Fibroblast of lung (primary cell): ENCODE measurements around the gene TOX3. TPM values are rescaled to one million over a fixed set of nuclear protein-coding genes. Genes with fewer than 3 reads are reported as not detected.

Experiments used
- DNase-seq, 2 donors: peaks; one replicate each; pipeline versions ENCODE4 v3.0.0 to v3.0.0-alpha.2; 2010; ENCODE audit warnings: low read depth in 2 of 2
- H2AFZ ChIP-seq: 2 replicates; pipeline ENCODE4 v1.5.1; 2012; ENCODE audit warnings: low read length, control low read depth, inconsistent platforms
- H3K27ac ChIP-seq: 2 replicates; pipeline ENCODE4 v1.5.1; 2011; ENCODE audit warnings: low read length, control low read depth; ENCODE audit not compliant: insufficient read depth
- H3K27me3 ChIP-seq: 2 replicates; pipeline ENCODE4 v1.5.1; 2011; ENCODE audit warnings: mild to moderate bottlenecking, low read length; ENCODE audit not compliant: control insufficient read depth, insufficient read depth
- H3K36me3 ChIP-seq: 2 replicates; pipeline ENCODE4 v1.5.1; 2011; ENCODE audit warnings: low read length; ENCODE audit not compliant: control insufficient read depth, insufficient read depth
- H3K4me1 ChIP-seq: 2 replicates; pipeline ENCODE4 v1.5.1; 2011; ENCODE audit warnings: low read length; ENCODE audit not compliant: control insufficient read depth, insufficient read depth; ENCODE audit errors: extremely low read depth
- H3K4me2 ChIP-seq: 2 replicates; pipeline ENCODE4 v1.5.1; 2011; ENCODE audit warnings: low read length, control low read depth; ENCODE audit not compliant: insufficient read depth; ENCODE audit errors: extremely low read depth
- H3K4me3 ChIP-seq, 4 experiments: fragments of 200-600 bp in 1 of 4; sonication (generic) in 1 of 4; replicated peaks in 1 of 4; 2 replicates each; pipeline ENCODE4 v1.5.1; 2011 to 2016; ENCODE audit warnings: low read length in 4 of 4, low read depth in 3 of 4, mild to moderate bottlenecking in 3 of 4, control low read depth in 2 of 4, inconsistent platforms in 1 of 4, mixed read lengths in 1 of 4; ENCODE audit not compliant: insufficient read depth in 1 of 4; ENCODE audit errors: control extremely low read depth in 1 of 4
- H3K79me2 ChIP-seq: 2 replicates; pipeline ENCODE4 v1.5.1; 2012; ENCODE audit warnings: mild to moderate bottlenecking, low read length, inconsistent platforms; ENCODE audit not compliant: control insufficient read depth, insufficient read depth
- H3K9ac ChIP-seq: 2 replicates; pipeline ENCODE4 v1.5.1; 2011; ENCODE audit warnings: mild to moderate bottlenecking, low read length, control low read depth; ENCODE audit not compliant: insufficient read depth
- H3K9me3 ChIP-seq: 2 replicates; pipeline ENCODE4 v1.5.1; 2012; ENCODE audit warnings: low read depth, low read length; ENCODE audit not compliant: control insufficient read depth, insufficient read depth
- H4K20me1 ChIP-seq: 2 replicates; pipeline ENCODE4 v1.5.1; 2011; ENCODE audit warnings: low read length; ENCODE audit not compliant: control insufficient read depth, insufficient read depth; ENCODE audit errors: extremely low read depth
- EZH2 ChIP-seq: IDR thresholded peaks from 2 replicates; pipeline ENCODE4 v1.5.1; 2012; ENCODE audit warnings: low read length, control low read depth, mild to moderate bottlenecking; ENCODE audit errors: missing control alignments
- polyA plus RNA-seq, 2 donors: library from polyadenylated mRNA; depleted of rRNA in 1 of 2; stranded (reverse) in 1 of 2; unstranded in 1 of 2; fragments of >200 nt; gene quantifications; 2 replicates each; pipeline ENCODE4 v1.2.1, GENCODE V29; 2011 to 2012; ENCODE audit warnings: missing spikeins in 1 of 2
- total RNA-seq: library from RNA; depleted of rRNA; stranded (reverse); fragments of >200 nt; gene quantifications from 2 replicates; pipeline ENCODE4 v1.2.1, GENCODE V29; 2014
- TF ChIP-seq, protein P1 (sequence below), 2 donors: IDR thresholded peaks in 1 of 2; conservative IDR thresholded peaks in 1 of 2; 1 replicate in 1 of 2; 2 replicates in 1 of 2; pipeline ENCODE4 v1.5.1; 2011 to 2012; ENCODE audit warnings: low read length in 2 of 2, control low read depth in 1 of 2, inconsistent platforms in 1 of 2, low read depth in 1 of 2, mild to moderate bottlenecking in 1 of 2

TOX3 gene
- total and polyA plus RNA-seq, 2 donors (not counting 1 experiment from before 2014, with no cell fraction given) = not detected

DNA sequence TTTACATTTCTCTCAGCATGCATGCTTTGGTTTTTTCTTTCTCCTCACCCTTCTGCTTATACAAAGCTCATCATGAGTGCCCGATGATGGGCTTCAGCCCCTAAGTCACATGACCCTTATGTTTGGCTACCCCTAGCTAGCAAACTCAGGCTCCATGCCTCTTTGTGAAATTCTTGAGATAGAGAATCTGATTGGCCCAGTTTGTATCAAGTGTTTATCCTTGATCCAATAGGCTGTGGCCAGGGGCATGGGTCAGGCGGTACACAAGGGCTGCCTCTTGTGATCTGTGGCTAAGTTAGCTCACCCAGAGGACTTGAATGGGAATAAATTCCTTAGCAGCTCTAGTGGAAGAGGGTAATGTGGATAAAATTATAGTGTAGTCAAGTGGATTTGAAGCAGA, 11.5 kb upstream of the TOX3 start:
- Histone ChIP-seq H3K4me1 (no peaks in the 10 kb centered on the region), H3K79me2 (no peaks in the 10 kb centered on the region), H3K27ac (no peak overlapping the region), H3K36me3 (no peaks in the 10 kb centered on the region), H2AFZ (no peak overlapping the region), H4K20me1 (no peaks in the 10 kb centered on the region), H3K9me3 (no peaks in the 10 kb centered on the region), H3K4me3 (no peak overlapping the region), H3K27me3 (no peaks in the 10 kb centered on the region), H3K4me2 (no peak overlapping the region), H3K9ac (no peak overlapping the region)
- no peak for DNase-seq
- no peak for TF ChIP-seq EZH2
- TF ChIP-seq, protein P1, sequence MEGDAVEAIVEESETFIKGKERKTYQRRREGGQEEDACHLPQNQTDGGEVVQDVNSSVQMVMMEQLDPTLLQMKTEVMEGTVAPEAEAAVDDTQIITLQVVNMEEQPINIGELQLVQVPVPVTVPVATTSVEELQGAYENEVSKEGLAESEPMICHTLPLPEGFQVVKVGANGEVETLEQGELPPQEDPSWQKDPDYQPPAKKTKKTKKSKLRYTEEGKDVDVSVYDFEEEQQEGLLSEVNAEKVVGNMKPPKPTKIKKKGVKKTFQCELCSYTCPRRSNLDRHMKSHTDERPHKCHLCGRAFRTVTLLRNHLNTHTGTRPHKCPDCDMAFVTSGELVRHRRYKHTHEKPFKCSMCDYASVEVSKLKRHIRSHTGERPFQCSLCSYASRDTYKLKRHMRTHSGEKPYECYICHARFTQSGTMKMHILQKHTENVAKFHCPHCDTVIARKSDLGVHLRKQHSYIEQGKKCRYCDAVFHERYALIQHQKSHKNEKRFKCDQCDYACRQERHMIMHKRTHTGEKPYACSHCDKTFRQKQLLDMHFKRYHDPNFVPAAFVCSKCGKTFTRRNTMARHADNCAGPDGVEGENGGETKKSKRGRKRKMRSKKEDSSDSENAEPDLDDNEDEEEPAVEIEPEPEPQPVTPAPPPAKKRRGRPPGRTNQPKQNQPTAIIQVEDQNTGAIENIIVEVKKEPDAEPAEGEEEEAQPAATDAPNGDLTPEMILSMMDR (conservative IDR thresholded peaks at IDR 0.05 in 1 of 2, IDR thresholded peaks at IDR 0.05 in 1 of 2; ENCODE audit: low read depth in 1 of 2, low read length in 2 of 2) = no peak

DNA sequence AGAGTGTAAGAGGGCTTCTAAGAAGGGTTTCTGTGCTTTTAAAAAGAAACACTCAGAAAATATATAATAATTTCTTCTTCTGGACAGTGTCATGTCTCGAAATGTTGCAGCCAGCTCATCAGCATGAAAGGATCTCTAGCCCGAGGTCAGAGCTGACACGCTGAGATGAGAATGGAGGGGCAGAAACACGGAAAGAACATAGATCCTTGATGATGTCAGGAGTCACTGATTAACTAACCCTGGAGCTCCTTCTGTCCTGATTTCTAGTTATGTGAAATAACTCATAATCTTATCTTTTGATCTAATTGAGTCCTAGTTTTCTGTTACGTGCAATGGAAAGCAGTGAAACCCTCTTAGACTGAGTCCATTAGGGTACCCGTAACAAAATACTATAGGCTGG, 10.3 kb upstream of the TOX3 start:
- H3K27me3 ChIP-seq = no peaks in the 10 kb centered on the region
- no peaks in the 10 kb centered on the region for H3K79me2 ChIP-seq
- H3K27ac ChIP-seq = no peak overlapping the region
- H4K20me1 ChIP-seq = no peaks in the 10 kb centered on the region
- no peak for DNase-seq
- H3K9ac ChIP-seq = no peak overlapping the region
- no peaks in the 10 kb centered on the region for H3K36me3 ChIP-seq
- H3K4me1 ChIP-seq = no peaks in the 10 kb centered on the region
- no peak overlapping the region for H2AFZ ChIP-seq
- no peaks in the 10 kb centered on the region for H3K9me3 ChIP-seq
- no peak overlapping the region for H3K4me3 ChIP-seq
- no peak for TF ChIP-seq EZH2
- TF ChIP-seq, protein P1 (conservative IDR thresholded peaks at IDR 0.05 in 1 of 2, IDR thresholded peaks at IDR 0.05 in 1 of 2; ENCODE audit: low read depth in 1 of 2, low read length in 2 of 2) = no peak
- H3K4me2 ChIP-seq = no peak overlapping the region

DNA sequence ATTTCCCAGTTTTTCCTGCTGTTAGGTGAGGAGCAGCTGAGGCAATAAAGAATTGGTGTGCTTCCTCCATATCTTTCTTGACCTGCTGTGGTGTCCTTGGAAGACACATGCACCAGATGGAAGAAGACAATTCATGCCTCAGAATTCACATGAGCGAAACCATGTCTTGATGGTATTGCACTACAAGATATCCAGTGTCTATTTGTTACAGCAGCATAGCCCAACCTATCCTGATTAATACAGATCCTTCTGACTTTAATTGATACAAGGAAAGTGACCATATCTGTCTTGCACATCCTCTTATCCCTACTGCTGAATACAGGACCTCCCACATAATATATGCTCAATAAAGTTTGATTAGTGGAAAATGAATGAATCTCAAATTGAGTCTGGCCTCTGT, 9.1 kb upstream of the TOX3 start:
- no peak overlapping the region for H3K27ac ChIP-seq
- H3K4me1 ChIP-seq = no peaks in the 10 kb centered on the region
- H4K20me1 ChIP-seq = no peaks in the 10 kb centered on the region
- H3K79me2 ChIP-seq = no peaks in the 10 kb centered on the region
- H2AFZ ChIP-seq = no peak overlapping the region
- H3K9ac ChIP-seq = no peak overlapping the region
- H3K4me3 ChIP-seq = no peak overlapping the region
- H3K27me3 ChIP-seq = no peaks in the 10 kb centered on the region
- H3K36me3 ChIP-seq = no peaks in the 10 kb centered on the region
- H3K9me3 ChIP-seq = no peaks in the 10 kb centered on the region
- no peak overlapping the region for H3K4me2 ChIP-seq
- TF ChIP-seq EZH2 = no peak
- TF ChIP-seq, protein P1 (conservative IDR thresholded peaks at IDR 0.05 in 1 of 2, IDR thresholded peaks at IDR 0.05 in 1 of 2; ENCODE audit: low read depth in 1 of 2, low read length in 2 of 2) = no peak
- no peak for DNase-seq
